ENCODE results near the gene NR6A1. TPM values are rescaled to one million over a fixed set of nuclear protein-coding genes. Genes with fewer than 3 reads are reported as not detected.
"Not testable (repeated sequence)": the region's sequence is repeated elsewhere in the genome, so short reads cannot be mapped to it uniquely, and the experiment has no call there.

The NR6A1 gene
- total RNA-seq, 1 experiment from 2014 or later, result 32.1 TPM

GRCh38 chr9:124743686-124744348 lies 27.3 kb downstream of the NR6A1 start:
- in situ Hi-C loops (cut with HindIII; ENCODE audit: low sequenced_read_pairs), result no loop called here
- DNase-seq (ENCODE audit: low spot score), result no peak

- in situ Hi-C loops (cut with HindIII; ENCODE audit: low sequenced_read_pairs), result no loop called here
- no peak for DNase-seq (ENCODE audit: low spot score)
These were observed 28.2 kb downstream of the NR6A1 start for GRCh38 chr9:124742940-124743339.

GRCh38 chr9:124741662-124742061 lies 29.4 kb downstream of the NR6A1 start:
- in situ Hi-C loops (cut with HindIII; ENCODE audit: low sequenced_read_pairs), result no loop called here
- no peak for DNase-seq (ENCODE audit: low spot score)

GRCh38 chr9:124741149-124741548 lies 30.0 kb downstream of the NR6A1 start:
- in situ Hi-C loops (cut with HindIII; ENCODE audit: low sequenced_read_pairs), result no loop called here
- no peak for DNase-seq (ENCODE audit: low spot score)

- in situ Hi-C loops (cut with HindIII; ENCODE audit: low sequenced_read_pairs), result no loop called here
- DNase-seq (ENCODE audit: low spot score), result no peak
These were observed 31.8 kb downstream of the NR6A1 start for GRCh38 chr9:124739360-124739759.

GRCh38 chr9:124738075-124738474 lies 33.0 kb downstream of the NR6A1 start:
- DNase-seq (ENCODE audit: low spot score); in situ Hi-C loops (cut with HindIII; ENCODE audit: low sequenced_read_pairs): not testable (repeated sequence)

- DNase-seq (ENCODE audit: low spot score), result no peak
- in situ Hi-C loops (cut with HindIII; ENCODE audit: low sequenced_read_pairs), result no loop called here
These were observed 36.0 kb downstream of the NR6A1 start for GRCh38 chr9:124735121-124735520.

- DNase-seq (ENCODE audit: low spot score); in situ Hi-C loops (cut with HindIII; ENCODE audit: low sequenced_read_pairs): not testable (repeated sequence)
These were observed 36.4 kb downstream of the NR6A1 start for GRCh38 chr9:124734741-124735083.

- DNase-seq (ENCODE audit: low spot score), result no peak
- in situ Hi-C loops (cut with HindIII; ENCODE audit: low sequenced_read_pairs), result no loop called here
These were observed 37.0 kb downstream of the NR6A1 start for GRCh38 chr9:124733964-124734740.

- in situ Hi-C loops (cut with HindIII; ENCODE audit: low sequenced_read_pairs), result no loop called here
- DNase-seq (ENCODE audit: low spot score), result no peak
These were observed 40.3 kb downstream of the NR6A1 start for GRCh38 chr9:124730772-124731171.

GRCh38 chr9:124726886-124727285 lies 44.2 kb downstream of the NR6A1 start:
- in situ Hi-C loops (cut with HindIII; ENCODE audit: low sequenced_read_pairs), result no loop called here
- DNase-seq (ENCODE audit: low spot score), result no peak

GRCh38 chr9:124725068-124725452 lies 46.1 kb downstream of the NR6A1 start:
- in situ Hi-C loops (cut with HindIII; ENCODE audit: low sequenced_read_pairs), result no loop called here
- DNase-seq (ENCODE audit: low spot score), result no peak

- DNase-seq (ENCODE audit: low spot score), result no peak
- in situ Hi-C loops (cut with HindIII; ENCODE audit: low sequenced_read_pairs), result no loop called here
These were observed 46.6 kb downstream of the NR6A1 start for GRCh38 chr9:124724415-124725067.

- DNase-seq (ENCODE audit: low spot score), result no peak
- in situ Hi-C loops (cut with HindIII; ENCODE audit: low sequenced_read_pairs), result no loop called here
These were observed 47.8 kb downstream of the NR6A1 start for GRCh38 chr9:124723352-124723751.

- DNase-seq (ENCODE audit: low spot score), result no peak
- in situ Hi-C loops (cut with HindIII; ENCODE audit: low sequenced_read_pairs), result no loop called here
These were observed 49.8 kb downstream of the NR6A1 start for GRCh38 chr9:124721109-124721906.

- no peak for DNase-seq (ENCODE audit: low spot score)
- in situ Hi-C loops (cut with HindIII; ENCODE audit: low sequenced_read_pairs), result no loop called here
These were observed 50.5 kb downstream of the NR6A1 start for GRCh38 chr9:124720429-124721108.

GRCh38 chr9:124718928-124719327 lies 52.2 kb downstream of the NR6A1 start:
- no peak for DNase-seq (ENCODE audit: low spot score)
- in situ Hi-C loops (cut with HindIII; ENCODE audit: low sequenced_read_pairs), result no loop called here

- in situ Hi-C loops (cut with HindIII; ENCODE audit: low sequenced_read_pairs), result no loop called here
- DNase-seq (ENCODE audit: low spot score), result no peak
These were observed 53.5 kb downstream of the NR6A1 start for GRCh38 chr9:124717597-124717996.

- DNase-seq (ENCODE audit: low spot score), result no peak
- in situ Hi-C loops (cut with HindIII; ENCODE audit: low sequenced_read_pairs), result no loop called here
These were observed 54.3 kb downstream of the NR6A1 start for GRCh38 chr9:124716808-124717207.

All from G401 (cell line).